PFSK-1 (cell line): Measurements from ENCODE around the gene SSNA1.

Source experiments
- POLR2AphosphoS5 ChIP-seq: IDR thresholded peaks from 2 replicates; pipeline ENCODE4 v1.6.1; 2012; ENCODE audit warnings: low read depth, mild to moderate bottlenecking, control low read depth, low read length, moderate library complexity
- REST ChIP-seq, 2 experiments: IDR thresholded peaks; 2 replicates each; pipeline versions ENCODE4 v1.6.1 to v1.8.0; 2011 to 2012; ENCODE audit warnings: low read depth in 2 of 2, low read length in 2 of 2, control low read depth in 1 of 2, inconsistent platforms in 1 of 2, mild to moderate bottlenecking in 1 of 2, moderate library complexity in 1 of 2; ENCODE audit not compliant: insufficient read depth in 1 of 2
- SIN3A ChIP-seq: IDR thresholded peaks from 2 replicates; pipeline ENCODE4 v1.6.1; 2012; ENCODE audit warnings: mild to moderate bottlenecking, low read length, moderate library complexity, borderline replicate concordance; ENCODE audit not compliant: insufficient read depth
- TAF1 ChIP-seq: IDR thresholded peaks from 2 replicates; pipeline ENCODE4 v1.6.1; 2012; ENCODE audit warnings: low read length, control low read depth, borderline replicate concordance; ENCODE audit not compliant: insufficient read depth

DNA sequence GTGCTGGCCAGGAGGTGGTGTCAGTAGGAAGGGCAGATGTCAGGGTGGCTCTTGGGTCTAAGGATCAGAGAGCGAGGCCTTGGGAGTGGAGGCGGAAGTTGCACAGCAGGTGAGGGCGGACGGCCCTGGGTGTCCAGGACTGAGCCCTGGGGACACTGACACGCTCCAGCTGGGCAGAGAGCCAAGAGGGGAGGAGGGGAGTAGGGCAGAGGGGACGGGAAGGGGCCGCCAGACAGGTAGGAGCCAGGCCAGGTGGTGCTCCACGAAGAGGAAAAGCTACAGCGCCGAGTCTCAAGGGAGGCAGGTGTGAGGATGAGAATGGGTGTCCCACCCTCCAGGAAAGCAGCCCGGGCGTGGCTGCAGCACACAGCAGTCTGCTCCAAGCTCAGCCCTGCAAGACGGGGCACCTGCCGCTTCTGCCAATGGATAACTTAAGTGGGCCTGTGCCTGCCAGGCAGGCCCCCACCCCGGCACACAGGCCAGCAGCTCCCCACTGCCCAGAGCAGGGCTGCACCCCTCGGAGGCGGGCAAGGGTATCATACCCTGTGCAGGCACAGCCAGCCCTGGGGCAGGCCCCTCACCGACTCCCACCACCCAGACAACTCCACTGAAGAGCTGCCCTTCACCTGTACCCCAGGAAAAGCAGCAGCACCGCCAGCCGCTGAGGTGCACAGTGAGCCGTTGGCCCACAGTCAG lies 7.2 kb downstream of the SSNA1 start:
- no peak for TF ChIP-seq POLR2AphosphoS5
- no peak for TF ChIP-seq TAF1
- no peak for TF ChIP-seq REST (IDR thresholded peaks at IDR 0.05; ENCODE audit: insufficient read depth in 1 of 2, low read depth in 2 of 2, low read length in 2 of 2)
- TF ChIP-seq SIN3A, result no peak
